Smooth muscle cell (in vitro differentiated cells): ENCODE data around the gene RUFY3. TPM values are rescaled to one million over a fixed set of nuclear protein-coding genes. Genes with fewer than 3 reads are reported as not detected.
A peak's percentile ranks its signal among the peaks of the same experiment; 100 is the strongest.

ENCODE experiments used
- DNase-seq: peaks from one replicate; lab custom pipeline; 2025; ENCODE audit not compliant: unreplicated experiment; lab: John Stamatoyannopoulos, UW
- H2AFZ ChIP-seq: fragments of 200-600 bp; sonication (generic); 2 replicates; pipeline ENCODE4 v1.6.0; 2016; ENCODE audit warnings: antibody characterized with exemption, low read depth, mild to moderate bottlenecking
- H3F3A ChIP-seq: fragments of 200-600 bp; sonication (generic); 2 replicates; pipeline ENCODE4 v1.6.0; 2017; ENCODE audit warnings: antibody characterized with exemption, low read depth
- H3K27ac ChIP-seq: fragments of 200-600 bp; sonication (generic); 2 replicates; pipeline ENCODE4 v1.5.1; 2016; ENCODE audit warnings: low read depth, mild to moderate bottlenecking
- H3K27me3 ChIP-seq: fragments of 200-600 bp; sonication (generic); 2 replicates; pipeline ENCODE4 v1.6.1; 2016; ENCODE audit warnings: low read depth, mild to moderate bottlenecking
- H3K36me3 ChIP-seq: fragments of 200-600 bp; sonication (generic); 2 replicates; pipeline ENCODE4 v1.5.1; 2016; ENCODE audit warnings: low read depth
- H3K4me1 ChIP-seq: fragments of 200-600 bp; sonication (generic); 2 replicates; pipeline ENCODE4 v1.5.1; 2016; ENCODE audit warnings: low read depth
- H3K4me2 ChIP-seq: fragments of 200-600 bp; sonication (generic); 2 replicates; pipeline ENCODE4 v1.6.0; 2016; ENCODE audit warnings: mild to moderate bottlenecking
- H3K4me3 ChIP-seq: fragments of 200-600 bp; sonication (generic); 2 replicates; pipeline ENCODE4 v1.5.1; 2016; ENCODE audit warnings: mild to moderate bottlenecking
- H3K79me2 ChIP-seq: fragments of 200-600 bp; sonication (generic); 2 replicates; pipeline ENCODE4 v1.6.0; 2016; ENCODE audit warnings: low read depth, mild to moderate bottlenecking
- H3K9ac ChIP-seq: fragments of 200-600 bp; sonication (generic); 2 replicates; pipeline ENCODE4 v1.6.0; 2016; ENCODE audit warnings: low read depth
- H3K9me3 ChIP-seq: fragments of 200-600 bp; sonication (generic); replicated peaks from 2 replicates; pipeline ENCODE4 v1.5.1; 2016; ENCODE audit warnings: low read depth
- H4K20me1 ChIP-seq: fragments of 200-600 bp; sonication (generic); 2 replicates; pipeline ENCODE4 v1.6.0; 2016; ENCODE audit warnings: low read depth
- WGBS: methylation state at CpG from one replicate; pipeline ENCODE4 v1.1.7; 2016; ENCODE audit warnings: low lambda C conversion rate; 5-methylcytosine and 5-hydroxymethylcytosine counted together
- polyA plus RNA-seq: library from polyadenylated mRNA; unstranded; fragments of >200 nt; fragmentation: Nextera tagmentation; extraction: Ambion mirVana; gene quantifications from 2 replicates; pipeline ENCODE4 v1.2.1, GENCODE V29; 2016
- total RNA-seq: library from RNA; depleted of rRNA; stranded (reverse); fragments of >200 nt; gene quantifications from 2 replicates; pipeline ENCODE4 v1.2.3, GENCODE V29; 2014
- TF ChIP-seq, protein P1 (sequence below): fragments of 200-600 bp; sonication (generic); IDR thresholded peaks from 2 replicates; pipeline ENCODE4 v1.5.1; 2017; ENCODE audit warnings: borderline replicate concordance, mild to moderate bottlenecking, antibody characterized with exemption; ENCODE audit not compliant: insufficient read depth, poor library complexity, severe bottlenecking

Gene RUFY3
- total and polyA plus RNA-seq, 2 experiments from 2014 or later, result 22.2 to 49.2 TPM

DNA sequence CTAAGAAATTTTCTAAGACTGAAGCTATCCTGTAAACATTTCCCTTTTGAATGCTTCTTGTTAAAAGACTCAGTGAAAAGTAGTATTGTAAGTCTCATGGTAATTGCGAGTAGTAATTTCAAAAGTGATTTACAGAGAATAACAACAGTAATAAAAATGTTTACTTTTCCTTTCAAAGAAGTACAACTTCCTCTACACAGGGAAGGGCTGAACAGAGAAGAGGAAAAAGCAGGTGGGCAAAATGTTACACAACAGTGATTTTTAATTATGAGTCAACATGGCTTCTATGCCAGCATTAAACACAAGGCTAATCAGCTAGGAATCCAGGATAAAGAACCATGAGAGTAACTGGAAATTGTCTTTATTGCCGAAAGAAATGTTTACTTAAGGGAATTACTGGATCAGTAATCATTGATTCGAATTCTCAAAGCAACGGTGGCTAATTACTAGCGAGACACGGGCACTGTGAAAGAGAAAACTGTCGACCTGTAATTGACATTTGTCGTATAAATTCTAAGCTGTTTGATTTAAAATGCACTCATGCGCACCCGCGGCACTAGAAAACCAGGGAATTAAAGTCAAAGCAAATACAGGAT, 18.0 kb upstream of the RUFY3 start:
- H3K27me3 ChIP-seq, result no peaks in the 10 kb centered on the region

DNA sequence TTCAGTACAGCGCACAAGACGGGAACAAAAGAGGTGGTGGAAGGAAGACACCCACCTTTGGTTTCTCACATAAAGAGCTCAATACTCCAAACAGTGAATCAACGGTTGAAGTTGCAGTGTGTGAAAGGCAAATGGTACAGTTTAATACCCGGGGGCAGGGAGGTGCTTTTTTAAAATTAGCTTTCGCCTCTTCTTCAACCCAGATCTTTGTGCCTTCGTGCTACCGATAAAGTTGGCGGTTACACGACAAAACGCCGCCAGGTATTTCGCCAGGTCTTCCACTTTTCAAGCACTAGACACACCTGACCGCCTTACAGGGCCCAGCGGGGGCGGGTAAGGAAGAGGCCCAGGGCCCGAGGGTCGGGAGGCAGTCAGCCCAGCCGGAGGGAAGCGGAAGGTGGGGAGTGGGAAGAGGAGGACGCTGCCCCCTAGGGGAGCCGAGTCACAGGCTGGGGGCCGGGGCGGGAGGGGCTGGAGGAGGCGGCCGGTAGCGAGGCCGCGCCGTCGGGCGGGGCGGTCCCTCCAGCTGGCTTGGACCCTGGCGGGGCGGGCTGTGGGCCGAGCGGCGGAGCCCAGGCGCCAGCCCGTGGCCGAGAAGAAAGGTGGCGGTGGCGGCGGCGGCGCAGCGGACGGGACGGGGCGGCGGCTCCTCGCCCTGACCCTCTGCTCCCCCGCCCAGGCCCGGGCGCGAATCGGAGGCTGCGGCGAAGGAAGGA, 17.4 kb upstream of the RUFY3 start:
- Histone ChIP-seq H3K27ac (peak overlapping the region; percentile 94), H3K79me2 (peaks cover 28% of the 10 kb centered on the region), H3K36me3 (no peaks in the 10 kb centered on the region), H3K4me2 (peak overlapping the region; percentile 90), H4K20me1 (peaks cover 20% of the 10 kb centered on the region), H3K9ac (peak overlapping the region; percentile 92), H3K4me1 (peaks cover 14% of the 10 kb centered on the region), H3K4me3 (peak overlapping the region; percentile 71), H3K27me3 (no peaks in the 10 kb centered on the region), H3K9me3 (no peaks in the 10 kb centered on the region), H3F3A (peaks cover 17% of the 10 kb centered on the region), H2AFZ (peak overlapping the region; percentile 87)
- TF ChIP-seq, protein P1, sequence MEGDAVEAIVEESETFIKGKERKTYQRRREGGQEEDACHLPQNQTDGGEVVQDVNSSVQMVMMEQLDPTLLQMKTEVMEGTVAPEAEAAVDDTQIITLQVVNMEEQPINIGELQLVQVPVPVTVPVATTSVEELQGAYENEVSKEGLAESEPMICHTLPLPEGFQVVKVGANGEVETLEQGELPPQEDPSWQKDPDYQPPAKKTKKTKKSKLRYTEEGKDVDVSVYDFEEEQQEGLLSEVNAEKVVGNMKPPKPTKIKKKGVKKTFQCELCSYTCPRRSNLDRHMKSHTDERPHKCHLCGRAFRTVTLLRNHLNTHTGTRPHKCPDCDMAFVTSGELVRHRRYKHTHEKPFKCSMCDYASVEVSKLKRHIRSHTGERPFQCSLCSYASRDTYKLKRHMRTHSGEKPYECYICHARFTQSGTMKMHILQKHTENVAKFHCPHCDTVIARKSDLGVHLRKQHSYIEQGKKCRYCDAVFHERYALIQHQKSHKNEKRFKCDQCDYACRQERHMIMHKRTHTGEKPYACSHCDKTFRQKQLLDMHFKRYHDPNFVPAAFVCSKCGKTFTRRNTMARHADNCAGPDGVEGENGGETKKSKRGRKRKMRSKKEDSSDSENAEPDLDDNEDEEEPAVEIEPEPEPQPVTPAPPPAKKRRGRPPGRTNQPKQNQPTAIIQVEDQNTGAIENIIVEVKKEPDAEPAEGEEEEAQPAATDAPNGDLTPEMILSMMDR, result peak; percentile 36
- DNase-seq, result peak; percentile 39
- under 1% methylated on average over 31 of the region's 58 CpGs for WGBS

More for the DNA sequence above, 18.0 kb upstream of the RUFY3 start:
- peak overlapping the region; percentile 71 for H3K4me3 ChIP-seq
- TF ChIP-seq, protein P1, result no peak
- H3K9ac ChIP-seq, result peak overlapping the region; percentile 92
- H3K9me3 ChIP-seq, result no peaks in the 10 kb centered on the region
- peaks cover 17% of the 10 kb centered on the region for H4K20me1 ChIP-seq
- peaks cover 22% of the 10 kb centered on the region for H3K79me2 ChIP-seq
- peak overlapping the region; percentile 87 for H2AFZ ChIP-seq
- peaks cover 14% of the 10 kb centered on the region for H3K4me1 ChIP-seq
- H3K27ac ChIP-seq, result peak overlapping the region; percentile 94
- no peak for DNase-seq
- H3K36me3 ChIP-seq, result no peaks in the 10 kb centered on the region
- peaks cover 17% of the 10 kb centered on the region for H3F3A ChIP-seq
- 5% methylated on average over 11 of the region's 11 CpGs for WGBS
- H3K4me2 ChIP-seq, result peak overlapping the region; percentile 90

DNA sequence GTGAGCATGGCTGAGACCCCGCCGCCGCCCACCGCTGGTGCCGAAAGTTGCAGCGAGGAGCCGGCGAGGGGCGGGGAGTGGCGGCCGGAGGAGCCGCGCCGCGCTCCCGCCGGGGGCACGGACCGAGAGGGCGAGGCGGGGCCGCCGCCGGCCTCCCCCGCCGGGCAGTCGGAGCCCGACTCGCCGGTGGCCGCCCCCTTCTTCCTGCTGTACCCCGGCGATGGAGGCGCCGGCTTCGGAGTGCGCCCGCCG, 16.9 kb upstream of the RUFY3 start:
- WGBS, result 0% methylated on average over 8 of the region's 39 CpGs
- Histone ChIP-seq H3K27ac (peak overlapping the region; percentile 94), H2AFZ (peak overlapping the region; percentile 87), H3K4me1 (peaks cover 14% of the 10 kb centered on the region), H3K9me3 (no peaks in the 10 kb centered on the region), H3K36me3 (no peaks in the 10 kb centered on the region), H4K20me1 (peaks cover 20% of the 10 kb centered on the region), H3K4me3 (peak overlapping the region; percentile 71), H3K79me2 (peaks cover 33% of the 10 kb centered on the region), H3F3A (peaks cover 17% of the 10 kb centered on the region), H3K9ac (peak overlapping the region; percentile 92), H3K27me3 (no peaks in the 10 kb centered on the region), H3K4me2 (peak overlapping the region; percentile 90)
- TF ChIP-seq, protein P1, result no peak
- no peak for DNase-seq
